ENCODE results near the gene RSBN1.
A peak's percentile ranks its signal among the peaks of the same experiment; 100 is the strongest.
"Not testable (repeated sequence)": the region's sequence is repeated elsewhere in the genome, so short reads cannot be mapped to it uniquely, and the experiment has no call there.

RSBN1 gene

DNA sequence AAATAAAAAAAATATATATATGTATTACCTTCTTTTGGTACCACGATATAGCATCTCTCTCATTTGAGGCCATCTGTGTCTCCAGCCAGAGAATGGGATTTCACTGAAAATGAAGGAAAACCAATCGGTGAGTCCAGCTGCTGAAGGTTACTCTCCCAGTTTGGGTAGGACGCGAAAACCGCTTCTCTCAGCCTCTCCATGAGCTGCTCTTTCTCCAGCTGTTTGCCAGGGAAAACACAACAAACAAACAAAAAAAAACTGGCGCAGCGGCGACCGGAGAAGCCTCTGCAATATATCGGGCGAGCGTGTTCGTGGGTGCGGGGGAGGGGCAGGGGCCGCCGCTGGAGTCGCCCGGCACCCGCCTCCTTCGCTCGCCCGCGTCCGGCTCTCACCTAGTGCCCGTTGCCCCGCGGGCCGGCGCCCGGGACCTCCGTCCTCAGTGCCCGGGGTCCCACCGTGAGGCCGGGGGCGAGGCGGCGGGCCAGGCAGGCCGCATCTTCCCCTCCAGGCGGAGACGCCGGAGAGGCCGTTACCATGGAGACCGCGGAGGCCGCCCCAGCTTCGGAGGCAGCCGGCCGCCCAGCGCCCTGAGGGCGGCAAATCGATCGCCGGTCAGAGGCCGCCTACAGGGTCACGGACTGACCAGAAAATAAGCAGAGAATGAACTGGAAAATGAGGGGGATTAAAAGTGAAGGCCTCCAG lies 53.5 kb downstream of the RSBN1 start:
- peak; percentile 74 for DNase-seq
- in situ Hi-C loops (cut with MboI; ENCODE audit: low pct_unique_long_range_greater_than_20kb, low sequenced_read_pairs): no loop called here

DNA sequence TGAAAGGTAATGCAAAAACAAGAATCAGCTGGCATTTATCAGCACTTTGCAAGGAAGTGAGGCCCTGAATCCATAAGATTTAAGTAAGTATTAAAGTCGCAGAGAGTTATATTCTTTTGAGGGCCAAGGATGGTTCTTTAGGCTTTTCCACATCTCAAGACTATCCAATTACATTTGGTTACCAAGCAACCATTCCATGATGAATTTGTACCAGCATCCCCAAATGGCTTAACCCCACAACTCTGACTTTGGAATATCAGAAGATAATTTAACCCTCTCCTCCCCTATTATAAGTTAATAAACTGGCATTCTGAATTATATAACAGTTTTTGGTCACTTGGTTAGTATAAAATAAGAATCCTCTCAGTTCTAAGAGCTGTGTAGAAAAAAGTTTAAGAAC lies 55.8 kb downstream of the RSBN1 start:
- DNase-seq: no peak
- in situ Hi-C loops (cut with MboI; ENCODE audit: low pct_unique_long_range_greater_than_20kb, low sequenced_read_pairs): no loop called here

DNA sequence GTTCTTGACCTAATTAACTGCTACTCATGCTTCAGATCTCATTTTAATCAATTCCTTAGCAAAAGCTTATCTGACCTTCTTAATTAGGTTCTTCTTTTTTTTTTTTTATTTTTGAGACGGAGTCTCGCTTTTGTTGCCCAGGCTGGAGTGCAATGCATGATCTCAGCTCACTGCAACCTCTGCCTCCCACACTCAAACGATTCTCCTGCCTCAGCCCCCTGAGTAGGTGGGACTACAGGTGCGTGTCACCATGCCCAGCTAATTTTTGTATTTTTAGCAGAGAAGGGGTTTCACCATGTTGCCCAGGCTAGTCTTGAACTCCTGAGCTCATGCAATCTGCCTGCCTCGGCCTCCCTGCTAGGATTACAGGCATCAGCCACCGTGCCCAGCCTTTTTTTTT lies 58.9 kb downstream of the RSBN1 start:
- in situ Hi-C loops (cut with MboI; ENCODE audit: low pct_unique_long_range_greater_than_20kb, low sequenced_read_pairs); DNase-seq: not testable (repeated sequence)

DNA sequence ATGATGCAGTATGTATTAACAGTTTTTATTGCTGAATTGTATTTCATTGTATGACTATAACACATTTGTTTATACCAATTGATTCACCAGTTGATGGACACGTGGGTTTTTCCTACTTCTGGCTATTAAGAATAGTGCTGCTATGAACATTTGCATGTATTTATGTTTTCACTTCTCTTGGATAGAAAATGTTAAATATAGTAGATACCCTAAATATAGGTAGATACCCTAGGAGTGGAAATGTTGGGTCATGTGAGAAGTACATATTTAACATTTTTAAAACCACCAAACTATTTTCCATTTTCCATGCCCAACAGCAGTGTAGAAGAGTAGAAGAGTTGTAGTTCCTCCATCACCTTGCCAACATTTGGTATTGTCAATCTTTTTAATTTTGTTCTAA lies 60.8 kb downstream of the RSBN1 start:
- in situ Hi-C loops (cut with MboI; ENCODE audit: low pct_unique_long_range_greater_than_20kb, low sequenced_read_pairs): no loop called here
- no peak for DNase-seq

DNA sequence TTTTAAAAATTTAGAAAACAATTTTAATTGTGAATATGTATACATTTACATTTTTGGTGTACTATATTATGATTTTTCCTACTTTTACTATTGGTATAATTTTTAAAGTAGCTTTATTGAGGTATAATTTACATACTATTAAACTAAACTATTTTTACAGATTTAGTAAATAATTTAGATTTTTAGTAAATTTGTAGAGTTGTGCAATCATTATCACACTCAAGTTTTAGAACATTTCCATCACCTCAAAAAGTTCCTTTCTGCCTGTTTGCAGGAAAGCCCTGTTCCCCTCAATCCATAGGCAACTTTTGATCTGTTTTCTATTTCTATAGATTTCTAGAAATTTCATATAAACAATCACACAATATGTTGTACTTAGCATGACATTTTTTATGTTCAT lies 61.2 kb downstream of the RSBN1 start:
- in situ Hi-C loops (cut with MboI; ENCODE audit: low pct_unique_long_range_greater_than_20kb, low sequenced_read_pairs): no loop called here
- no peak for DNase-seq

DNA sequence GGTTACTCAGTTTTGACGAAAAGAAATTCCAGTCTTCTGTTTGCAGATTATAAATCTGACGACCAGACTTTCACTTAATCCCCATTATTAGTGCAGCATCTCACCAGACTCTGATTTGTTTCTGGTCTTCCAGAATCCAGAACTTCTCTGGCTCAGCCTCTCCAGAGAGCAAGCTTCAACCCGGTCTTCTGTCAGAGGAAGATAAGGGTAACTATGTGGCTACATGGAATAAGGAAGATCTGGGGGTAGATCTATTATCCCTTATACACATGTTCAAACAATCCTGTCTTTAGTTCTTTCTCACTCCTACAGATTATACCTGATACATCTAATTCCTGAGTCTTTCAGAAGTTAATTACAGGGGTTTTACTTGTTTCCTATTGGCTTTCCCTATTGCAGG lies 62.9 kb downstream of the RSBN1 start:
- in situ Hi-C loops (cut with MboI; ENCODE audit: low pct_unique_long_range_greater_than_20kb, low sequenced_read_pairs): no loop called here
- DNase-seq: no peak

DNA sequence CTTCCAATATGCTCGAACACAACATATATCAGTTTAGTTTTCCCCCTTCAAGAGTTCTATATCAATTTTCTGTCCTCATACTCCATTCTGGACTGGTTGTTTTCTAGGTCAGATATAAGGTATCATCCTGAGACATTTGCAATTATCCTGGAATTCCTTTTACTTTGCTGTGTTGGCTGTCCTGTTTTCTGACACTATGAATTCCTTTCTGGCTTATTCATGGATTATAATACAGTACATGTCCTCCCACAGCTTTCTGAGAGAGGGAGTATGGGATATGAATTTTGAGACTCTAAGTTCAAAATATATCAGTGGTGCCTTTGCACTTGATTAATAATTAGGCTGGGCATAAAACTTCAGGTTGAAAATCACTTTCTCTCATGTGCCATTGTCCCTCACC lies 64.9 kb downstream of the RSBN1 start:
- no peak for DNase-seq
- in situ Hi-C loops (cut with MboI; ENCODE audit: low pct_unique_long_range_greater_than_20kb, low sequenced_read_pairs): no loop called here

DNA sequence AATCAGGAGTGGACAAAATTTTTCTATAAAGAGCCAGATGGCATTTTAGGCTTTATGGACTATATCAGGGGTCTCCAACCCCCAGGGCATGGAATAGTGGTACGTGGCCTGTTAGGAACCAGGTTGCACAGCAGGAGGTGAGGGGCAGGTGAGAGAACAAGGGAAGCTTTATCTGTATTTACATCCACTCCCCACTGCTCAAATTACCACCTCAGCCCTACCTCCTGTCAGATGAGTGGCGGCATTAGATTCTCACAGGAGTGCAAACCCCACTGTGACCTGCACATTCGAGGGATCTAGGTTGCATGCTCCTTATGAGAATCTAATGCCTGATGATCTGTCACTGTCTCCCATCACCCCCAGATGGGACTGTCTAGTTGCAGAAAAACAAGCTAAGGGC lies 66.9 kb downstream of the RSBN1 start:
- in situ Hi-C loops (cut with MboI; ENCODE audit: low pct_unique_long_range_greater_than_20kb, low sequenced_read_pairs): no loop called here
- no peak for DNase-seq

DNA sequence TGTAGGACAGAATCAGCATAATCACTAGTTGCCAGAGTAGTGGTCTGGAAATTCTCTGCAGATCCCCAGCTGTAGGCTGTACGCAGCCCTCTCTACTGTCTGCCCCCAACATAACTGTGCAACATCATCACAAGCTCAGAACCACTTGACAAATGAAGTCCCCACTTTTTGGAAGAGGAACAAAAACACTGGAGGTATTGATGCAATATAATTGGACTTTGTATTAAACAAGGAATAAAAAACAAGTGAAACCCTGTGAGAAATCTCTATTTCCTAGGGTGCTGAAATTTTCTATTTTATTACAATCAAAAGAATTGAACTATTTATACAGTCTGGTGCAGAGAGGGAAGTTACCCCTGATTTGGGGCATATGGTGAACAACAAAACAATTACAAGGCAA lies 68.2 kb downstream of the RSBN1 start:
- in situ Hi-C loops (cut with MboI; ENCODE audit: low pct_unique_long_range_greater_than_20kb, low sequenced_read_pairs): no loop called here
- DNase-seq: no peak

DNA sequence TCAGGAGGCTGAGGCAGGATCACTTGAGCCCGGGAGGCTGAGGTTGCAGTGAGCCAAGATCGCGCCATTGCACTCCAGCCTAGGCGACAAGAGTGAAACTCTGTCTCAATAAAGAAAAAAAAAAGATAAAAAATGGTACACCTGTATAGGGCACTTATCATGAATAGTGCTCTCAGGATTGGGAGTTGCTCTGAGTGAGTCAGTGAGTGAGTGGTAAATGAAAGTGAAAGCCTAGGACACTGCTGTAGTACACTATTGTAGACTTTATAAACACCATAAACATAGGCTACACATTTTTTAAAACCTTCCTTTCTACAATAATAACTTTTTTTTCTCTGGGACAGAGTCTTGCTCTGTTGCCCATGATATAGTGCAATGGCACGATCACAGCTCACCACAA lies 69.8 kb downstream of the RSBN1 start:
- in situ Hi-C loops (cut with MboI; ENCODE audit: low pct_unique_long_range_greater_than_20kb, low sequenced_read_pairs): no loop called here

DNA sequence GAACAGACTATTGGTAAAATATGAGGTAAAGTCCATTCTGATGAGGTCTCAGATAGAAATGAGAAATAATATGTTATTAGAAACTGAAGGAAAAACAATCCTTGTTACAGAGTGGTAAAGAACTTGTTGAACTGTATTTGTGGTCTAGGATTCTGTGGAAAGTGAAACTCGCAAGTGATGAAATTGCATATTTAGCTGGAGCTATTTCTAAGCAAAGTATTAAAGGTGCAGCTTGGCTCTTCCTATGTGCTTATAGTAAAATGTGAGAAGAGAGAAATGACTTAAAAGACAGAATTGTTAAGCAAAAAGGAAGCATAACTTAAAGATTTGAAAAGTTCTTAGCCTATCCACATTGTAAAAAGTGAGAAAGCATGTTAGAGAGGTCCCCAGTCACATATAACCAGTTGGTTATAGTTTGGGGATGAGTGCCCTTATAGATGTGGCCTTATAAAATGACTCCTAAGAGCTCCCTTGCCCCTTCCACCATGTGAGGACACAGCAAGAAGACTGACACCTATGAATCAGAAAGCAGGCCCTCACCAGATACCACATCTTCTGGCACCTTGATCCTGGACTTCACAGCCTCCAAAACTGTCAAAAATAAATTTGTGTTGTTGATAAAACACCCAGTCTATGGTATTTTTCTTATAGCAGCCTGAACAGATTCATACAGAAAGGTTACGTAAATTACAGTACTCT lies 77.8 kb downstream of the RSBN1 start:
- in situ Hi-C loops (cut with MboI; ENCODE audit: low pct_unique_long_range_greater_than_20kb, low sequenced_read_pairs): no loop called here
- DNase-seq: no peak

More for the DNA sequence above, 69.8 kb downstream of the RSBN1 start:
- no peak for DNase-seq

DNA sequence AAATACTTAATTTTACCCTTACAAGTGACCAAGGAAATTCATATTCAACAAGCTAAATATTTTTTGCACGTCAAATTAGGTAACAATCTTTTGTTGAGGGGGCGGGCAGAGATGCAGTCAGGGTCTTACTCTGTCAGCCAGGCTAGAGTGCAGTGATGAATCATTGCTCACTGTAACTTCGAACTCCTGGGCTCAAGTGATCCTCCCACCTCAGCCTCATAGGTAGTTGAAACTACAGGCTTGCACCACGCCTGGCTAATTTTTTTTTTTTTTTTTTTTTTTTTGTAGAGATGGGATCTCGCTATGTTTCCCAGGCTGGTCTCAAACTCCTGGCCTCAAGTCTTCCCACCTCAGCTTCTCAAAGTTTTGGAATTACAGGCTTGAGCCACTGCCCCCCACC lies 79.5 kb downstream of the RSBN1 start:
- in situ Hi-C loops (cut with MboI; ENCODE audit: low pct_unique_long_range_greater_than_20kb, low sequenced_read_pairs): no loop called here
- no peak for DNase-seq

DNA sequence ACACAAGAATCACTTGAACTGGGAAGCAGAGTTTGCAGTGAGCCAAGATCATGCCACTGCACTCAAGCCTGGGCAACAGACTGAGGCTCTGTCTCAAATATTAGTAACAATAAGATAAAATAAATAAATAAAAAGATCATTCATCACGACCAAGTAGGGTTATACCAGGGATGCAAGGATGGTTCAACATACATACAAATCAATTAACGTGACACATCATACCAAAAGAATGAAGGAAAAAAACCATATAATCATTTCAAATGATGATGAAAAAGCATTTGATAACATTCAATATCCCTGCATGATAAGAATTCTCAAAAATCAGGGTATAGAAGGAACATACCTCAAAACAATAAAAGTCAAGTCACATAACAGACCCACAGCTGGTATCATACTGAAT lies 91.3 kb downstream of the RSBN1 start:
- in situ Hi-C loops (cut with MboI; ENCODE audit: low pct_unique_long_range_greater_than_20kb, low sequenced_read_pairs): no loop called here
- DNase-seq: no peak

DNA sequence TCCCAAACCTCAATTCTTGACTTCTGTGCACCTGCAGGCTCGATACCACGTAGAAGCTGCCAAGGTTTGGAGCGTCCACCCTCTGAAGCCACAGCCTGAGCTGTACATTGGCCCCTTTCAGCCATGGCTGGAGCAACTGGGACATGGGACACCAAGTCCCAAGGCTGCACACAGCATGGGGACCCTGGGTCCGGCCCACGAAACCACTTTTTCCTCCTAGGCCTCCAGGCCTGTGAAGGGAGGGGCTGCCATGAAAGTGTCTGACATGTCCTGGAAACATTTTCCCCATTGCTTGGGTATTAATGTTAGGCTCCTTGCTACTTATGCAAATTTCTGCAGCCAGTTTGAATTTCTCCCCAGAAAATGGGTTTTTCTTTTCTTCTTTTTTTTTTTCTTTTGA lies 93.7 kb downstream of the RSBN1 start:
- DNase-seq; in situ Hi-C loops (cut with MboI; ENCODE audit: low pct_unique_long_range_greater_than_20kb, low sequenced_read_pairs): not testable (repeated sequence)

DNA sequence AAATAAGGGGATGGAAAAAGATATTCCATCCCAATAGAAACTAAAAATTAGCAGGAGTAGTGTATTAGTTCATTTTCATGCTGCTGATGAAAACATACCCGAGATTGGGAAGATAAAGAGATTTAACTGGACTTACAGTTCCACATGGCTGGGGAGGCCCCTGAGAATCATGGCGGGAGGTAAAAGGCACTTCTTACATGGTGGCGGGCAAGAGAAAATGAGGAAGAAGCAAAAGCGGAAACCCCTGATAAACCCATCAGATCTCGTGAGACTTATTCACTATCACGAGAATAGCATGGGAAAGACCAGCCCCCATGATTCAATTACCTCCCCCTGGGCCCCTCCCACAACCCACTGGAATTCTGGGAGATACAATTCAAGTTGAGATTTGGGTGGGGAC lies 94.8 kb downstream of the RSBN1 start:
- in situ Hi-C loops (cut with MboI; ENCODE audit: low pct_unique_long_range_greater_than_20kb, low sequenced_read_pairs); DNase-seq: not testable (repeated sequence)

DNA sequence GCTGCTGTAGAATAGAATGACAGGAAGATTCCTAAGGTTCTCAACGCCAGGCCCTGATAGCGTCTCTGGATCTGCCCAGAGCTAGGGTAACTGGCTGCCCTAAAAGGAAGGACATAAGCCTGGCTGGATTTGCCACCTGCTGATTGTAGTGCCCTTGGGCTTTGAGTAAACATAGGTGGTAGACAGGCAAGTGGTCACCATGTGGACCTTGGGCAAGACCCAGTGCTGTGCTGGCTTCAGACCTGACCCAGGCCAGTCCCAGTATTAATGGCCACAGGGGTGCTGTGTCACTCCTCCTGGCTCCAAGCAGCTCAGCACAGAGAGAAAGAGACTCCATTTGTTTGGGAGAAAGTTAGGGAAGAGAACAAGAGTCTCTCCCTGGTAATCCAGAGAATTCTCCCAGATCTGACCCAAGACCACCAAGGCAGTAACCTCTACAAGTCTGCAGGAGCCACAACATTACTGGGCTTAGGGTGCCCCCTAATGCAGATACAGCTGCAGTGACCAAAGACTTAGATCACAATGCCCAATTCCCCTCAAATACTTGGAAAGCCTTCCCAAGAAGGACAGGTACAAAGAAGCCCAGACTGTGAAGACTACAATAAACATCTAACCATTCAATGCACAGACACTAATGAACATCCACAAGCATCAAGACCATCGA lies 97.5 kb downstream of the RSBN1 start:
- in situ Hi-C loops (cut with MboI; ENCODE audit: low pct_unique_long_range_greater_than_20kb, low sequenced_read_pairs): no loop called here
- DNase-seq: no peak

Data from KBM-7 (cell line).